ENCODE results near the gene CHD5.

GRCh38 chr1:6102532-6102845 is 77.6 kb downstream of the CHD5 start:
- TF ChIP-seq CTCF (conservative IDR thresholded peaks at IDR 0.05; ENCODE audit: low read length): no peak
- no peak for TF ChIP-seq EZH2phosphoT487 (IDR thresholded peaks at IDR 0.05; ENCODE audit: borderline replicate concordance)

All from Loucy (cell line).